ENCODE results near the gene PSAPL1. TPM values are rescaled to one million over a fixed set of nuclear protein-coding genes. Genes with fewer than 3 reads are reported as not detected.

PSAPL1 gene
- total and polyA plus RNA-seq, 2 of the 8 experiments (the other 6 are each of a cell fraction or from before 2014, with no cell fraction given), result 0.03 TPM; not detected in 1

- TF ChIP-seq CTCF (IDR thresholded peaks at IDR 0.05; ENCODE audit: control extremely low read depth in 1 of 3, insufficient read depth in 1 of 3, low read depth in 1 of 3, low read length in 3 of 3) (no peak), SP1 (IDR thresholded peaks at IDR 0.05; ENCODE audit: low read depth, low read length) (no peak), TEAD4 (IDR thresholded peaks at IDR 0.05; ENCODE audit: low read depth, low read length) (no peak), EGR1 (IDR thresholded peaks at IDR 0.05; ENCODE audit: borderline replicate concordance, low read depth, low read length) (no peak), GABPA (IDR thresholded peaks at IDR 0.05; ENCODE audit: borderline replicate concordance, insufficient read depth, low read length) (no peak), CTBP2 (IDR thresholded peaks at IDR 0.05; ENCODE audit: borderline replicate concordance, insufficient read depth, insufficient read length, low read length) (no peak), BCL11A (IDR thresholded peaks at IDR 0.05; ENCODE audit: low read depth in 2 of 2, low read length in 2 of 2) (no peak), KDM1A (IDR thresholded peaks at IDR 0.05; ENCODE audit: borderline replicate concordance, low read length) (no peak)
- TF ChIP-seq, protein P1, sequence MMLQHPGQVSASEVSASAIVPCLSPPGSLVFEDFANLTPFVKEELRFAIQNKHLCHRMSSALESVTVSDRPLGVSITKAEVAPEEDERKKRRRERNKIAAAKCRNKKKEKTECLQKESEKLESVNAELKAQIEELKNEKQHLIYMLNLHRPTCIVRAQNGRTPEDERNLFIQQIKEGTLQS (IDR thresholded peaks at IDR 0.05; ENCODE audit: insufficient read depth, low read depth, low read length), result no peak
Measured at GRCh38 chr4:7475207-7475606, 40.5 kb upstream of the PSAPL1 start (continued).

All from H1 (cell line).